Measurements from ENCODE around the gene FAM3A. TPM values are rescaled to one million over a fixed set of nuclear protein-coding genes. Genes with fewer than 3 reads are reported as not detected.

The FAM3A gene
- total and polyA plus RNA-seq, 2 of the 4 experiments (the other 2 are of a cell fraction) = 14.0 to 47.2 TPM

DNA sequence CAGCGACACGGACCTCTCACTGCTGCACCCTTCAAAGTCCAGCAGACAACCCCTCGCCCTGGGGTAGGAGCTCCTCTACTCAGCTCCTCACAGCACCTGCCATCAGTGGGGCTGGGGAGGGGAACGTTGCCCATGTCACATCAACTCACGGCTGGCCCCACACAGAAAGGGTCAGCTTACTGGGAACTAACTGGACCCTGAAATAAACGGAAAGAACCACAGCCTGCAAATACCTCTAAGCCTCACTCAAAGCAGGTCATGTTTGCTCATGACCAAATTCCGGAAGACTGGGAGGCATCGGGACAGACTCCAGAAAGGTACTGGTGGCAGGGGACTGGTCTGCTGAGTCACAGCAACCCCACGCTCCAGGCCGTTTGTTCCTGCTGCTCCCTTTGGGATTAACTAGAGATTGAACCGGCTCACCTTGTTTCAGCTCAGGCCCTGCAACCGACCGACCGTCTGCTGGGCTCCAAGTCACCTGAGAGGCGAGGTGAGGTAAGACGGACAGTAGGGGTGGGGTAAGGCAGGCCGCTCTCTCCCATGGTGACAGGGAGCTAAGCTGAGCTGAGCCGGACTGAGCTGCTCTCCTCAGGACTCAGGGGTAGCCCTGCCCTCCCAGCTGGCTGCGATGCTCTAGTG, 25.0 kb upstream of the FAM3A start:
- H3K56ac ChIP-seq (ENCODE audit: extremely low read depth, insufficient read depth, low read length) = peak overlapping the region; percentile 78
- H3K4me3 ChIP-seq (ENCODE audit: insufficient read depth, low read depth, low read length) = no peak overlapping the region
- H2BK15ac ChIP-seq (ENCODE audit: low read depth, low read length) = peak overlapping the region; percentile 96; the same call in 2 of the 3 replicates
- peak overlapping the region; percentile 97 for H2AK9ac ChIP-seq (replicated peaks; ENCODE audit: low read depth, low read length, poor library complexity)
- peak overlapping the region; percentile 100 for H2BK120ac ChIP-seq (ENCODE audit: low read depth, low read length)
- ATAC-seq (ENCODE audit: low read depth) = no peak
- H3K79me1 ChIP-seq (ENCODE audit: low read depth in 1 of 2, low read length in 2 of 2) = peaks cover 8 to 55% of the 10 kb centered on the region in 2 experiments; a peak in 3 of 4 replicates
- H3K4me1 ChIP-seq (ENCODE audit: control insufficient read depth, insufficient read depth, low read length) = peaks cover 23% of the 10 kb centered on the region
- H4K8ac ChIP-seq (ENCODE audit: low read depth in 2 of 2, low read length in 2 of 2) = peak overlapping the region; percentile 65 to 97; a peak in 3 of 4 replicates
- H2BK5ac ChIP-seq (ENCODE audit: low read depth, low read length, poor library complexity, severe bottlenecking) = peak overlapping the region; percentile 99
- peak overlapping the region; percentile 99 for H3K18ac ChIP-seq (ENCODE audit: low read depth, low read length)
- intact Hi-C loops (cut with micrococcal nuclease) (no loop called here), in situ Hi-C loops (cut with MboI; ENCODE audit: low sequenced_read_pairs) (loop anchor here (25.0 kb wide), 1 partner anchor 1579 kb away; no protein-coding TSS in a partner anchor), dilution Hi-C loops (cut with HindIII; ENCODE audit: low sequenced_read_pairs, unreplicated experiment) (no loop called here)
- CTCF ChIA-PET = interaction anchor here (1.6 to 1.7 kb wide), 2 partner anchors 14 to 142 kb away, joined by 3 to 5 read pairs; no protein-coding TSS in a partner anchor
- BruUV-seq (replicated peaks) = no TSS peak
- peak overlapping the region; percentile 98 for H3K14ac ChIP-seq (replicated peaks; ENCODE audit: low read depth, low read length)
- H4K91ac ChIP-seq (ENCODE audit: insufficient read depth, low read depth, low read length) = peak overlapping the region; percentile 99
- H2AK5ac ChIP-seq (ENCODE audit: low read depth, low read length) = peak overlapping the region; percentile 99
- peak overlapping the region; percentile 76 for H2AFZ ChIP-seq (replicated peaks; ENCODE audit: low read length, poor library complexity)
- H3K9me1 ChIP-seq (ENCODE audit: insufficient read depth, low read length) = peaks cover 19% of the 10 kb centered on the region
- peak overlapping the region; percentile 99 for H3K23ac ChIP-seq (ENCODE audit: low read depth, low read length)
- no peak overlapping the region; the same call in 1 of the 2 replicates for H3K9ac ChIP-seq (ENCODE audit: low read depth, low read length)
- peaks cover 7% of the 10 kb centered on the region; the same call in 1 of the 2 replicates for H4K20me1 ChIP-seq (ENCODE audit: insufficient read depth, low read length)
- TF ChIP-seq, protein P1, sequence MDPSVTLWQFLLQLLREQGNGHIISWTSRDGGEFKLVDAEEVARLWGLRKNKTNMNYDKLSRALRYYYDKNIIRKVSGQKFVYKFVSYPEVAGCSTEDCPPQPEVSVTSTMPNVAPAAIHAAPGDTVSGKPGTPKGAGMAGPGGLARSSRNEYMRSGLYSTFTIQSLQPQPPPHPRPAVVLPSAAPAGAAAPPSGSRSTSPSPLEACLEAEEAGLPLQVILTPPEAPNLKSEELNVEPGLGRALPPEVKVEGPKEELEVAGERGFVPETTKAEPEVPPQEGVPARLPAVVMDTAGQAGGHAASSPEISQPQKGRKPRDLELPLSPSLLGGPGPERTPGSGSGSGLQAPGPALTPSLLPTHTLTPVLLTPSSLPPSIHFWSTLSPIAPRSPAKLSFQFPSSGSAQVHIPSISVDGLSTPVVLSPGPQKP (IDR thresholded peaks at IDR 0.05; ENCODE audit: borderline replicate concordance, low read depth, low read length) = no peak
- TF ChIP-seq RFX5 (IDR thresholded peaks at IDR 0.05; ENCODE audit: low read depth, low read length) (no peak), BHLHE40 (IDR thresholded peaks at IDR 0.05; ENCODE audit: low read depth, low read length) (no peak), CEBPB (IDR thresholded peaks at IDR 0.05; ENCODE audit: low read depth, low read length) (no peak), CTCF (conservative IDR thresholded peaks at IDR 0.05; ENCODE audit: low read depth, low read length) (no peak)
- TF ChIP-seq, protein P2, sequence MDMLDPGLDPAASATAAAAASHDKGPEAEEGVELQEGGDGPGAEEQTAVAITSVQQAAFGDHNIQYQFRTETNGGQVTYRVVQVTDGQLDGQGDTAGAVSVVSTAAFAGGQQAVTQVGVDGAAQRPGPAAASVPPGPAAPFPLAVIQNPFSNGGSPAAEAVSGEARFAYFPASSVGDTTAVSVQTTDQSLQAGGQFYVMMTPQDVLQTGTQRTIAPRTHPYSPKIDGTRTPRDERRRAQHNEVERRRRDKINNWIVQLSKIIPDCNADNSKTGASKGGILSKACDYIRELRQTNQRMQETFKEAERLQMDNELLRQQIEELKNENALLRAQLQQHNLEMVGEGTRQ (IDR thresholded peaks at IDR 0.05; ENCODE audit: low read depth, low read length) = no peak
- no peaks in the 10 kb centered on the region for H3K9me3 ChIP-seq (ENCODE audit: control insufficient read depth, insufficient read depth, low read length)
- POLR2A ChIA-PET (ENCODE audit: unreplicated experiment) = no interaction called here
- H4K5ac ChIP-seq (ENCODE audit: low read depth, low read length) = peak overlapping the region; percentile 100
- H3K27me3 ChIP-seq (ENCODE audit: control insufficient read depth, insufficient read depth, low read length) = no peaks in the 10 kb centered on the region
- peak overlapping the region; percentile 100 for H3K4ac ChIP-seq (ENCODE audit: low read depth, low read length)
- H3K4me2 ChIP-seq (ENCODE audit: low read depth, low read length) = peak overlapping the region; percentile 48
- peak overlapping the region; percentile 99 for H3K27ac ChIP-seq (ENCODE audit: insufficient read depth, low read length)
- WGBS, 2 experiments (ENCODE audit: extremely low coverage in 2 of 2, insufficient read length in 1 of 2) = 84% methylated on average over 12 of the region's 19 CpGs; no CpG with 5 or more reads in 1 of the 2 experiments
- no peak for DNase-seq
- peaks cover 42% of the 10 kb centered on the region for H3K36me3 ChIP-seq (ENCODE audit: control insufficient read depth, insufficient read depth, low read length)
- H2BK20ac ChIP-seq (ENCODE audit: low read depth, low read length) = peak overlapping the region; percentile 99
